Measurements from ENCODE around the gene SARM1.

SARM1 gene

DNA sequence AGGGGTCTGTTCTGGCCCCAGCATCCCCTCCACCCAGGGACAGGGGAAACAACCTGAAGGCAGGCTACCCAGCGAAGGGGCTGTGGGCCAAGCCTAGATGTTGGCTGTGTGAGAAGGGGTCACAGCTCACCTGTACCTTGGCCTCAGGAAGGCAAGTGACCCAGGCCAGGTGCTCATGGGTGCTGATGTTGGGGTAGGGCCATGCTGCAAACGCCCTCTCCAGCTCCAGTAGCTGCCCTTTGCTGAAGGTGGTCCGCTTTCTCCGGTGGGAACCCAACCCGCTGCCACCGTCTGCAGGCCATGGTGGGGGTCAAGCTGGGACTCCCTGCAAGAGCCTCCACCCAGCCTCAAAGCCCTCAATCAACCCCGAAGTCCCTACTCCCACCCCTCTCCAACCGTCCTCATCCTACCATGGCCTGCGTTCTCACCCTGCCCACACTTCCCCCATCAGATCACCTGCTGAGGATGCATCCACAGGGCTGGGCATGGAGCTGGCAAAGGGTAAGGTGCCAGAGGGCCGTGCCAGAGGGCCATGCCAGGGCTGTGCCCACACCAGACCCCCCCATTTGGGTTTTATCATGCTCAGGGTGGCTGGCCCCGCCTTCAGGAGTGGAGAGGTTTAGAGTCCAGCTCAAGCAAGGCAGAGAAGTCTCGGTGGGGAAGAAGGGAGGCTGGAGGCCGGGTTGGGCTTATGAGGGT is 6.7 kb upstream of the SARM1 start, which contains the start of gene SEBOX:
SEBOX (minus strand) TSS at position 535 of the 699 bp plus-strand sequence; CDS start at position 487, 48 bp downstream.
- no peak for ATAC-seq
- TF ChIP-seq POU6F1 (CRISPR knock-in tag; IDR thresholded peaks at IDR 0.05; ENCODE audit: borderline replicate concordance, low read depth) (no peak), BACH2 (CRISPR knock-in tag; IDR thresholded peaks at IDR 0.05; ENCODE audit: borderline replicate concordance) (no peak), ZNF8 (CRISPR knock-in tag; IDR thresholded peaks at IDR 0.05) (no peak), SNAI2 (CRISPR knock-in tag; IDR thresholded peaks at IDR 0.05) (no peak), CSDC2 (CRISPR knock-in tag; IDR thresholded peaks at IDR 0.05) (no peak), ARNTL (CRISPR knock-in tag; IDR thresholded peaks at IDR 0.05; ENCODE audit: borderline replicate concordance, low read depth) (no peak), CREB5 (CRISPR knock-in tag; IDR thresholded peaks at IDR 0.05; ENCODE audit: low read depth) (no peak), PPARA (CRISPR knock-in tag; IDR thresholded peaks at IDR 0.05; ENCODE audit: borderline replicate concordance) (no peak), CSRNP3 (CRISPR knock-in tag; IDR thresholded peaks at IDR 0.05) (no peak), ZNF565 (CRISPR knock-in tag; conservative IDR thresholded peaks at IDR 0.05; ENCODE audit: low read depth) (no peak)

DNA sequence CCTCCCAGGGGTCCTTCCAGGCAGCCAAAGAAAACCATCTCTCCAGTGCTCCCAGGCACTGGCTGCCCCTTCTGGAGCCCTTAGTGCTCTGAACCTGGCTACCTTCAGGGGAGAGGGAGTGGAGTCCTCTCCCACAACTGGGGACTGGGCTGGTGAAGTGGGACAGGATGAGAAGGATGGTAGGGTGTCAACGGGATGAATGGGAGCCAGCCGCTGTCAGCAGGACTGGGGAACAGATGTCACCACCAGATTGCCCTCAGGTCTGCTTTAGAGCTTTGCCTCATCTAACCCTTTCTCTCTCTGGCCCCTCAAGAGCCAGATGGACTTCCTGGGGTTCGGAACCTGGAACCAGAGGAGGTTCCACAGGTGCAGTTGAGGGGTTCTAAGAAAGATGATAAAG is 6.0 kb upstream of the SARM1 start:
- no peak for TF ChIP-seq CSDC2 (CRISPR knock-in tag; IDR thresholded peaks at IDR 0.05)
- no peak for TF ChIP-seq GLIS3 (CRISPR knock-in tag; IDR thresholded peaks at IDR 0.05)
- TF ChIP-seq ZNF8 (CRISPR knock-in tag; IDR thresholded peaks at IDR 0.05) = no peak
- TF ChIP-seq ZNF70 (CRISPR knock-in tag; IDR thresholded peaks at IDR 0.05) = no peak
- TF ChIP-seq ZNF565 (CRISPR knock-in tag; conservative IDR thresholded peaks at IDR 0.05; ENCODE audit: low read depth) = no peak
- no peak for TF ChIP-seq ZC3H10 (CRISPR knock-in tag; IDR thresholded peaks at IDR 0.05)
- no peak for ATAC-seq

DNA sequence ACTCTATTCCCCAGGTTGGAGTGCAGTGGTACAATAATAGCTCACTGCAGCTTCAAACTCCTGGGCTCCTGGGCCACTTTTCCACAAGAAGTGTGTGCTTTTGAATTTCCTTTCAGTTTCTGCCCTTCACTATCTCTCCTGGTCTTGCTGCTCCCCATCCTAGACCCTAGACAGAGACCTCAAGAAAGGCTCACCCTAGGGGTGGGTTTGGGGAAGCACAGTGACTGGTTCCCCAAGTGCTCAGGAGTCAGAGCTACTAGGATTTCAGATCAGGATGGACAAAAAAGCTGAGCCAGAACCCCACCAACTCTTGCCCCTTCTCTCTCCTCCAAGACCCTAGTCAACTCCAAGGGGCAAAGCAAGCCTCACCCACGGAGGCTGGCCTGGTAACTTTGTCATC is 4.9 kb upstream of the SARM1 start:
- TF ChIP-seq PATZ1 (CRISPR knock-in tag; IDR thresholded peaks at IDR 0.05; ENCODE audit: borderline replicate concordance) (no peak), ARNTL (CRISPR knock-in tag; IDR thresholded peaks at IDR 0.05; ENCODE audit: borderline replicate concordance, low read depth) (no peak), BACH2 (CRISPR knock-in tag; IDR thresholded peaks at IDR 0.05; ENCODE audit: borderline replicate concordance) (no peak), SNAI2 (CRISPR knock-in tag; IDR thresholded peaks at IDR 0.05) (no peak), PPARA (CRISPR knock-in tag; IDR thresholded peaks at IDR 0.05; ENCODE audit: borderline replicate concordance) (no peak), TOX (CRISPR knock-in tag; IDR thresholded peaks at IDR 0.05; ENCODE audit: borderline replicate concordance) (no peak), ESRRG (CRISPR knock-in tag; IDR thresholded peaks at IDR 0.05) (no peak), ZNF70 (CRISPR knock-in tag; IDR thresholded peaks at IDR 0.05) (no peak), CREB5 (CRISPR knock-in tag; IDR thresholded peaks at IDR 0.05; ENCODE audit: low read depth) (no peak)
- TF ChIP-seq, protein P1, sequence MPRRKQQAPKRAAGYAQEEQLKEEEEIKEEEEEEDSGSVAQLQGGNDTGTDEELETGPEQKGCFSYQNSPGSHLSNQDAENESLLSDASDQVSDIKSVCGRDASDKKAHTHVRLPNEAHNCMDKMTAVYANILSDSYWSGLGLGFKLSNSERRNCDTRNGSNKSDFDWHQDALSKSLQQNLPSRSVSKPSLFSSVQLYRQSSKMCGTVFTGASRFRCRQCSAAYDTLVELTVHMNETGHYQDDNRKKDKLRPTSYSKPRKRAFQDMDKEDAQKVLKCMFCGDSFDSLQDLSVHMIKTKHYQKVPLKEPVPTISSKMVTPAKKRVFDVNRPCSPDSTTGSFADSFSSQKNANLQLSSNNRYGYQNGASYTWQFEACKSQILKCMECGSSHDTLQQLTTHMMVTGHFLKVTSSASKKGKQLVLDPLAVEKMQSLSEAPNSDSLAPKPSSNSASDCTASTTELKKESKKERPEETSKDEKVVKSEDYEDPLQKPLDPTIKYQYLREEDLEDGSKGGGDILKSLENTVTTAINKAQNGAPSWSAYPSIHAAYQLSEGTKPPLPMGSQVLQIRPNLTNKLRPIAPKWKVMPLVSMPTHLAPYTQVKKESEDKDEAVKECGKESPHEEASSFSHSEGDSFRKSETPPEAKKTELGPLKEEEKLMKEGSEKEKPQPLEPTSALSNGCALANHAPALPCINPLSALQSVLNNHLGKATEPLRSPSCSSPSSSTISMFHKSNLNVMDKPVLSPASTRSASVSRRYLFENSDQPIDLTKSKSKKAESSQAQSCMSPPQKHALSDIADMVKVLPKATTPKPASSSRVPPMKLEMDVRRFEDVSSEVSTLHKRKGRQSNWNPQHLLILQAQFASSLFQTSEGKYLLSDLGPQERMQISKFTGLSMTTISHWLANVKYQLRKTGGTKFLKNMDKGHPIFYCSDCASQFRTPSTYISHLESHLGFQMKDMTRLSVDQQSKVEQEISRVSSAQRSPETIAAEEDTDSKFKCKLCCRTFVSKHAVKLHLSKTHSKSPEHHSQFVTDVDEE (CRISPR knock-in tag; IDR thresholded peaks at IDR 0.05) = no peak
- ATAC-seq = no peak

Data from SK-N-SH treated with all-trans-retinoic acid at 6 μM for 48 hours (cell line).